Left ventricle myocardium inferior (tissue), 1 donor: ENCODE measurements around the gene IGFALS. TPM values are rescaled to one million over a fixed set of nuclear protein-coding genes. Genes with fewer than 3 reads are reported as not detected.

ENCODE experiments used
- DNase-seq: peaks from one replicate; pipeline ENCODE4 v3.0.0-alpha.2; 2020
- H3K27ac ChIP-seq: fragments of 200-600 bp; replicated peaks from 2 replicates; pipeline ENCODE4 v1.8.0; 2021
- H3K27me3 ChIP-seq: fragments of 200-600 bp; 2 replicates; pipeline ENCODE4 v1.8.0; 2021; ENCODE audit warnings: low read depth
- H3K36me3 ChIP-seq: fragments of 200-600 bp; 2 replicates; pipeline ENCODE4 v1.8.0; 2021
- H3K4me1 ChIP-seq: fragments of 200-600 bp; 2 replicates; pipeline ENCODE4 v1.8.0; 2021
- H3K4me3 ChIP-seq: fragments of 200-600 bp; 2 replicates; pipeline ENCODE4 v1.8.0; 2021; ENCODE audit warnings: mild to moderate bottlenecking, moderate library complexity
- H3K9me3 ChIP-seq: fragments of 200-600 bp; replicated peaks from 2 replicates; pipeline ENCODE4 v1.8.0; 2021
- intact Hi-C: fragments of 100-400 bp; cut with micrococcal nuclease; formaldehyde crosslinking; loops from one replicate; pipeline ENCODE4 v1.11.0; 2022
- total RNA-seq: library from RNA; stranded (reverse); fragmentation: NEBNext Ultra II Directional; extraction: Animal tissue kit (Norgen Biotek cat#: 25700); gene quantifications from one replicate; pipeline ENCODE4 v1.2.1, GENCODE V29; 2021
- TF ChIP-seq, protein P1 (sequence below): fragments of 200-600 bp; IDR thresholded peaks from 2 replicates; pipeline ENCODE4 v1.8.0; 2021; ENCODE audit warnings: antibody characterized with exemption, mild to moderate bottlenecking, borderline replicate concordance
- donor health status: DM: no; HTN: yes; CAD: no; lungs with severe emphysema.

Gene IGFALS
- total RNA-seq, 1 donor from 2014 or later: not detected

DNA sequence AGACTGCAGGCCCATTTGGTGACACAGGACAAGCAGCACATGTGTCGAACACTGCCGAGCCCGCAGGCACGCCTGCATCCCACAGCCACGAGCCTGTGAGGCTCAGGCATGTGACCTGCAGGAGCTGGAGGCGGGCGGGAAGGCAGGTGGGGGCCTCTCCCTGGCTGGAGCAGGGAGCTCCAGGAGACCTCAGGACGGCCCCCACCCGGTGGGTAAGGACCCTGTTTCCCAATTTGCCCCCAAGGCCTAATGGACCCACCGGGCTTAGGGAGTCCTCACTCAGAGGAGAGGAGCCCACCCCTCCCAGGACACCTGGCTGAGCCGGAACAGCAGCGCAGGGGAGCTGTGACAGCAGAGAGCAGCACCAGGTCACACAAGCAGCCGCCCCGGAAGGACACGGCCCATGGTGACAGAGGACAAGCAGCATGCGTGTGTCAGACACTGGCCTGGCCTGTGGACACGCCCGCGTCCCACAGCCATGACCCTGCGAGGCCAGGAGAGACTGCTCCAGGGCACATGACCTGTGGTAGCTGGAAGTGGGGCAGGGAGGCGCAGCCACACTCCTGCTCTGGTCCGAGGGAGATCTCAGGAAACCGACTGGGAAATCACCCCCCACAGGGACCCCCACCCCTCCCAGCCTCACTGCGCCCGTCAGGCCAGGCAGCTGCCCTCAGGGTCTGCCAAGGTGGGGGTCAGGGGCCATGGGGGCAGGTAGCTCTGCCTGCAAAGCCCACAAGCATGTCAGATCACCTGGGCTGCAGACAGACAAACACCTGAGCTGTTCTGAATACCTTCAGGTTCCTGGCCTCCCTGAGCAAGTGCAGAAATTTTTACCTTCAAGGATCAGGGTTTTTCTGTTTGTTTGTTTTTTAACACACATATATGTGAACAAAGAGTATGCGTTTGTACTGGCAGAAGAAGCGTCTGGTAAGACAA, 13.5 kb downstream of the IGFALS start:
- Histone ChIP-seq H3K9me3 (no peaks in the 10 kb centered on the region), H3K36me3 (peaks cover 57% of the 10 kb centered on the region), H3K4me1 (peaks cover 60% of the 10 kb centered on the region), H3K27ac (no peak overlapping the region), H3K4me3 (no peak overlapping the region), H3K27me3 (no peaks in the 10 kb centered on the region)
- TF ChIP-seq, protein P1, sequence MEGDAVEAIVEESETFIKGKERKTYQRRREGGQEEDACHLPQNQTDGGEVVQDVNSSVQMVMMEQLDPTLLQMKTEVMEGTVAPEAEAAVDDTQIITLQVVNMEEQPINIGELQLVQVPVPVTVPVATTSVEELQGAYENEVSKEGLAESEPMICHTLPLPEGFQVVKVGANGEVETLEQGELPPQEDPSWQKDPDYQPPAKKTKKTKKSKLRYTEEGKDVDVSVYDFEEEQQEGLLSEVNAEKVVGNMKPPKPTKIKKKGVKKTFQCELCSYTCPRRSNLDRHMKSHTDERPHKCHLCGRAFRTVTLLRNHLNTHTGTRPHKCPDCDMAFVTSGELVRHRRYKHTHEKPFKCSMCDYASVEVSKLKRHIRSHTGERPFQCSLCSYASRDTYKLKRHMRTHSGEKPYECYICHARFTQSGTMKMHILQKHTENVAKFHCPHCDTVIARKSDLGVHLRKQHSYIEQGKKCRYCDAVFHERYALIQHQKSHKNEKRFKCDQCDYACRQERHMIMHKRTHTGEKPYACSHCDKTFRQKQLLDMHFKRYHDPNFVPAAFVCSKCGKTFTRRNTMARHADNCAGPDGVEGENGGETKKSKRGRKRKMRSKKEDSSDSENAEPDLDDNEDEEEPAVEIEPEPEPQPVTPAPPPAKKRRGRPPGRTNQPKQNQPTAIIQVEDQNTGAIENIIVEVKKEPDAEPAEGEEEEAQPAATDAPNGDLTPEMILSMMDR: no peak
- intact Hi-C loops: no loop called here
- no peak for DNase-seq

- Histone ChIP-seq H3K4me1 (peaks cover 60% of the 10 kb centered on the region), H3K9me3 (no peaks in the 10 kb centered on the region), H3K4me3 (no peak overlapping the region), H3K27me3 (no peaks in the 10 kb centered on the region), H3K36me3 (peaks cover 58% of the 10 kb centered on the region), H3K27ac (no peak overlapping the region)
- intact Hi-C loops: no loop called here
- TF ChIP-seq, protein P1: no peak
- no peak for DNase-seq
These were observed 14.2 kb downstream of the IGFALS start for GRCh38 chr16:1779234-1779701.

- H3K36me3 ChIP-seq: peaks cover 58% of the 10 kb centered on the region
- intact Hi-C loops: no loop called here
- H3K4me3 ChIP-seq: no peak overlapping the region
- TF ChIP-seq, protein P1: no peak
- H3K27ac ChIP-seq: no peak overlapping the region
- H3K9me3 ChIP-seq: no peaks in the 10 kb centered on the region
- DNase-seq: no peak
- H3K27me3 ChIP-seq: no peaks in the 10 kb centered on the region
- peaks cover 60% of the 10 kb centered on the region for H3K4me1 ChIP-seq
These were observed 15.0 kb downstream of the IGFALS start for GRCh38 chr16:1778200-1779179.

- Histone ChIP-seq H3K9me3 (no peaks in the 10 kb centered on the region), H3K36me3 (peaks cover 58% of the 10 kb centered on the region), H3K27ac (no peak overlapping the region), H3K4me1 (peaks cover 62% of the 10 kb centered on the region), H3K27me3 (no peaks in the 10 kb centered on the region), H3K4me3 (no peak overlapping the region)
- no peak for DNase-seq
- intact Hi-C loops: no loop called here
- TF ChIP-seq, protein P1: no peak
These were observed 15.9 kb downstream of the IGFALS start for GRCh38 chr16:1777375-1778199.

DNA sequence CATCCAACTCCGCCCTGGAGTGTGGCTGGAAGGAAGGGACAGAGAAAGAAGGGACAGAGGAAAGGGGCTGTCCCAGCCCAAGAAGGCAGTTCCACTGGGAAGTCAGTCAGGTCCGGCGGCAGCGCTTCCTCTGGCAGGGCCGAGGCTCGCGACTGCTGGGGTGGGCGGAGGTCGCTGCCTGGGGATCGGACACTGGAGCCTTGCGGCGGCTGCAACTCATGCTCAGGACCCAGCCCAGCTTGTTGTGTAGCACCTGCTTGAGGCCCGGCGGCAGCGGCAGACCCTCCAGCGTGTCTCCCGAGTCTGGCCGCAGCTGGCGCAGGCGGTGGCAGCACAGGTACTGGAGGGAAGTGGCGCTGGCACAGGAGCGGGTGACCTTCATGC, 16.5 kb downstream of the IGFALS start:
- Histone ChIP-seq H3K4me1 (peaks cover 65% of the 10 kb centered on the region), H3K27me3 (no peaks in the 10 kb centered on the region), H3K4me3 (no peak overlapping the region), H3K27ac (no peak overlapping the region), H3K9me3 (no peaks in the 10 kb centered on the region), H3K36me3 (peaks cover 58% of the 10 kb centered on the region)
- TF ChIP-seq, protein P1: no peak
- no peak for DNase-seq
- intact Hi-C loops: no loop called here
